Measurements from ENCODE around the gene BMP2.

- TF ChIP-seq POLR2A (IDR thresholded peaks at IDR 0.05) (no peak), CTCF (IDR thresholded peaks at IDR 0.05) (no peak)
Observed at GRCh38 chr20:6783752-6784151, 16.3 kb downstream of the BMP2 start.

All from testis (tissue), 2 donors.